ENCODE measurements around the gene SNAP91.
"Not testable (repeated sequence)": the region's sequence is repeated elsewhere in the genome, so short reads cannot be mapped to it uniquely, and the experiment has no call there.

The SNAP91 gene

GRCh38 chr6:83637953-83638352 lies 70.9 kb downstream of the SNAP91 start:
- TF ChIP-seq CTCF (IDR thresholded peaks at IDR 0.05; ENCODE audit: control insufficient read depth, insufficient read depth, low read depth, low read length, missing control alignments) = no peak
- no peak for DNase-seq (ENCODE audit: low read depth)
- no peak overlapping the region for H3K4me3 ChIP-seq (ENCODE audit: control insufficient read depth, low read depth, low read length)

GRCh38 chr6:83636800-83637199 lies 72.1 kb downstream of the SNAP91 start:
- no peak overlapping the region for H3K4me3 ChIP-seq (ENCODE audit: control insufficient read depth, low read depth, low read length)
- no peak for TF ChIP-seq CTCF (IDR thresholded peaks at IDR 0.05; ENCODE audit: control insufficient read depth, insufficient read depth, low read depth, low read length, missing control alignments)
- DNase-seq (ENCODE audit: low read depth) = no peak

GRCh38 chr6:83633609-83634008 lies 75.3 kb downstream of the SNAP91 start:
- TF ChIP-seq CTCF (IDR thresholded peaks at IDR 0.05; ENCODE audit: control insufficient read depth, insufficient read depth, low read depth, low read length, missing control alignments) = no peak

GRCh38 chr6:83633149-83633548 lies 75.8 kb downstream of the SNAP91 start:
- no peak for DNase-seq (ENCODE audit: low read depth)
- TF ChIP-seq CTCF (IDR thresholded peaks at IDR 0.05; ENCODE audit: control insufficient read depth, insufficient read depth, low read depth, low read length, missing control alignments) = no peak

More at GRCh38 chr6:83633609-83634008, 75.3 kb downstream of the SNAP91 start:
- H3K4me3 ChIP-seq (ENCODE audit: control insufficient read depth, low read depth, low read length) = no peak overlapping the region
- no peak for DNase-seq (ENCODE audit: low read depth)

GRCh38 chr6:83629908-83630307 lies 79.0 kb downstream of the SNAP91 start:
- not testable (repeated sequence) for DNase-seq (ENCODE audit: low read depth); H3K4me3 ChIP-seq (ENCODE audit: control insufficient read depth, low read depth, low read length)

More at GRCh38 chr6:83633149-83633548, 75.8 kb downstream of the SNAP91 start:
- no peak overlapping the region for H3K4me3 ChIP-seq (ENCODE audit: control insufficient read depth, low read depth, low read length)

GRCh38 chr6:83615025-83615999 lies 93.6 kb downstream of the SNAP91 start:
- H3K4me3 ChIP-seq (ENCODE audit: control insufficient read depth, low read depth, low read length) = no peak overlapping the region

More at GRCh38 chr6:83615025-83615999, 93.6 kb downstream of the SNAP91 start:
- peak; percentile 62 for TF ChIP-seq CTCF (IDR thresholded peaks at IDR 0.05; ENCODE audit: control insufficient read depth, insufficient read depth, low read depth, low read length, missing control alignments)
- peak; percentile 5 for DNase-seq (ENCODE audit: low read depth)
